Esophagus muscularis mucosa (tissue), 4 donors: ENCODE measurements around the gene CPSF4L. TPM values are rescaled to one million over a fixed set of nuclear protein-coding genes. Genes with fewer than 3 reads are reported as not detected.

Experiments
- DNase-seq: peaks from one replicate; pipeline ENCODE4 v3.0.0-alpha.2; 2017; ENCODE audit errors: extremely low spot score
- H3K27ac ChIP-seq, 4 donors: fragments of 200-600 bp; sonication (generic); replicated peaks in 1 of 4; 1 replicate in 3 of 4; 2 replicates in 1 of 4; pipeline ENCODE4 v1.5.1; 2016 to 2019; ENCODE audit warnings: mild to moderate bottlenecking in 1 of 4
- H3K27me3 ChIP-seq, 4 donors: fragments of 200-600 bp; sonication (generic); one replicate each; pipeline versions ENCODE4 v1.5.1 to v1.6.0; 2016 to 2019
- H3K36me3 ChIP-seq, 4 donors: fragments of 200-600 bp; sonication (generic); one replicate each; pipeline ENCODE4 v1.5.1; 2016 to 2019
- H3K4me1 ChIP-seq, 4 donors: fragments of 200-600 bp; sonication (generic); one replicate each; pipeline ENCODE4 v1.5.1; 2016 to 2019
- H3K4me3 ChIP-seq, 4 donors: fragments of 200-600 bp; sonication (generic); 1 replicate in 2 of 4; 2 replicates in 2 of 4; pipeline ENCODE4 v1.5.1; 2016 to 2019; ENCODE audit warnings: mild to moderate bottlenecking in 4 of 4, moderate library complexity in 1 of 4
- H3K9me3 ChIP-seq, 4 donors: fragments of 200-600 bp; sonication (generic); 1 replicate in 3 of 4; 2 replicates in 1 of 4; pipeline ENCODE4 v1.5.1; 2016 to 2019
- EP300 ChIP-seq: sonication (generic); formaldehyde crosslinking; IDR thresholded peaks from one replicate; pipeline ENCODE4 v1.6.1; 2017; ENCODE audit warnings: antibody characterized with exemption
- POLR2A ChIP-seq: fragments of 450-650 bp; IDR thresholded peaks from one replicate; pipeline ENCODE4 v1.6.1; 2017; ENCODE audit warnings: antibody characterized with exemption, moderate library complexity, mild to moderate bottlenecking, low read depth
- POLR2AphosphoS5 ChIP-seq, 2 donors: sonication (generic); formaldehyde crosslinking; IDR thresholded peaks; one replicate each; pipeline ENCODE4 v1.6.1; 2017; ENCODE audit warnings: antibody characterized with exemption in 2 of 2
- WGBS: methylation state at CpG from one replicate; pipeline ENCODE4 v1.1.5; 2018; 5-methylcytosine and 5-hydroxymethylcytosine counted together
- intact Hi-C: fragments of 100-400 bp; cut with DNase I; formaldehyde crosslinking; loops from one replicate; pipeline ENCODE4 v1.15.1; 2023
- total RNA-seq, 4 donors: library from RNA; depleted of rRNA; stranded (reverse); fragments of >200 nt; gene quantifications; one replicate each; pipeline versions ENCODE4 v1.1.0 to v1.2.1, GENCODE V29; 2016
- TF ChIP-seq, protein P1 (sequence below), 3 experiments: fragments of 200-600 bp in 2 of 3; fragments of 450-650 bp in 1 of 3; sonication (generic) in 2 of 3; IDR thresholded peaks; one replicate each; pipeline ENCODE4 v1.5.1; 2017 to 2019; ENCODE audit warnings: antibody characterized with exemption in 3 of 3, mild to moderate bottlenecking in 2 of 3, moderate library complexity in 1 of 3

CPSF4L gene
- total RNA-seq, 4 donors from 2014 or later: not detected

DNA sequence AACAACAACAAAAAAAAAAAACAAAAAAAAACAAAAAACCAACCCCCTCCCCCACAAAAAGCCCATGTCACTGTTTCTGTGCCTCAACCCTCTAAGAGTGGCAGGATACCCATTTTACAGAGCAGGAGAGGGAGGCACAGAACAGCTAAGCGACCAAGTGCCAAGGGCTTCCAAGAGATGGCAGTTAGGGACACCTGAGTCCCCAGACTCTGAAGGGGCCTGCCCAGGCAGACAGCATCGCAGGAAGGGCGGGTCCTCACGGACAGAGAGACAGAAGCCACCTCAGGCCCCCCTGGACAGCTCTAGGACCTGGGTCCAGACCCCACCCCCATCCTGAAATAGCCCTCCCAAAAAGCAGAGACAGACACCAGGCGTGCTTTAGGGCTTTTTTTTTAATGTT is 21.6 kb upstream of the CPSF4L start:
- intact Hi-C loops: no loop called here
- peaks cover 70 to 90% (median 77%) of the 10 kb centered on the region in 4 donors for H3K4me1 ChIP-seq
- H3K27ac ChIP-seq: peak overlapping the region; percentile 46 to 78 (median 62)
- no peak overlapping the region for H3K4me3 ChIP-seq
- no peak for TF ChIP-seq POLR2A
- TF ChIP-seq, protein P1, sequence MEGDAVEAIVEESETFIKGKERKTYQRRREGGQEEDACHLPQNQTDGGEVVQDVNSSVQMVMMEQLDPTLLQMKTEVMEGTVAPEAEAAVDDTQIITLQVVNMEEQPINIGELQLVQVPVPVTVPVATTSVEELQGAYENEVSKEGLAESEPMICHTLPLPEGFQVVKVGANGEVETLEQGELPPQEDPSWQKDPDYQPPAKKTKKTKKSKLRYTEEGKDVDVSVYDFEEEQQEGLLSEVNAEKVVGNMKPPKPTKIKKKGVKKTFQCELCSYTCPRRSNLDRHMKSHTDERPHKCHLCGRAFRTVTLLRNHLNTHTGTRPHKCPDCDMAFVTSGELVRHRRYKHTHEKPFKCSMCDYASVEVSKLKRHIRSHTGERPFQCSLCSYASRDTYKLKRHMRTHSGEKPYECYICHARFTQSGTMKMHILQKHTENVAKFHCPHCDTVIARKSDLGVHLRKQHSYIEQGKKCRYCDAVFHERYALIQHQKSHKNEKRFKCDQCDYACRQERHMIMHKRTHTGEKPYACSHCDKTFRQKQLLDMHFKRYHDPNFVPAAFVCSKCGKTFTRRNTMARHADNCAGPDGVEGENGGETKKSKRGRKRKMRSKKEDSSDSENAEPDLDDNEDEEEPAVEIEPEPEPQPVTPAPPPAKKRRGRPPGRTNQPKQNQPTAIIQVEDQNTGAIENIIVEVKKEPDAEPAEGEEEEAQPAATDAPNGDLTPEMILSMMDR (IDR thresholded peaks at IDR 0.05): no peak
- TF ChIP-seq EP300: no peak
- TF ChIP-seq POLR2AphosphoS5 (IDR thresholded peaks at IDR 0.05): no peak
- no peaks in the 10 kb centered on the region for H3K27me3 ChIP-seq
- no peaks in the 10 kb centered on the region for H3K9me3 ChIP-seq
- peaks cover 18 to 57% (median 35%) of the 10 kb centered on the region in 4 donors for H3K36me3 ChIP-seq
- DNase-seq: no peak
- WGBS: 88% methylated on average over 5 of the region's 5 CpGs

DNA sequence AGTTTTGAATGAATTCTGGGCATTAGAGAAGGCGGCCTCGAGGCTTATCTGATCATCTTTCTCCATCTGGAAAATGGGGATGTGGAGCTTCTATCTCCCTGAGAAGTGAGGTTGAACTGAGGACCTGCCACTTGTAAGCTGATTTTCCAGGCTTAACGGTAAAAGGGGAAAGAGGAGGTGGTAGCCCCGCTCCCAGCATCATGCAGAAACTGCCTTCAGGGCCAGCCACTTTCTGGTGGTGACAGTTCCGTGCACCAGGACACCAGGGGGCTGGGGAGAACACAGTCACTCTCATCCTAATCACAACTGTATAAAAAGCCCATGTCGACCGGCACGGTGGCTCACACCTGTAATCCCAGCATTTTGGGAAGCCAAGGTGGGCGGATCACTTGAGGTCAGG is 20.9 kb upstream of the CPSF4L start:
- DNase-seq: no peak
- H3K27ac ChIP-seq: peak overlapping the region in 1 of 4 donors; percentile 78
- H3K4me3 ChIP-seq: no peak overlapping the region
- WGBS: 94% methylated on average over 9 of the region's 9 CpGs
- intact Hi-C loops: no loop called here
- peaks cover 18 to 57% (median 35%) of the 10 kb centered on the region in 4 donors for H3K36me3 ChIP-seq
- no peaks in the 10 kb centered on the region for H3K9me3 ChIP-seq
- H3K4me1 ChIP-seq: peaks cover 70 to 90% (median 77%) of the 10 kb centered on the region in 4 donors
- H3K27me3 ChIP-seq: no peaks in the 10 kb centered on the region
- no peak for TF ChIP-seq POLR2AphosphoS5 (IDR thresholded peaks at IDR 0.05)
- TF ChIP-seq POLR2A: no peak
- TF ChIP-seq, protein P1 (IDR thresholded peaks at IDR 0.05): no peak
- TF ChIP-seq EP300: no peak

DNA sequence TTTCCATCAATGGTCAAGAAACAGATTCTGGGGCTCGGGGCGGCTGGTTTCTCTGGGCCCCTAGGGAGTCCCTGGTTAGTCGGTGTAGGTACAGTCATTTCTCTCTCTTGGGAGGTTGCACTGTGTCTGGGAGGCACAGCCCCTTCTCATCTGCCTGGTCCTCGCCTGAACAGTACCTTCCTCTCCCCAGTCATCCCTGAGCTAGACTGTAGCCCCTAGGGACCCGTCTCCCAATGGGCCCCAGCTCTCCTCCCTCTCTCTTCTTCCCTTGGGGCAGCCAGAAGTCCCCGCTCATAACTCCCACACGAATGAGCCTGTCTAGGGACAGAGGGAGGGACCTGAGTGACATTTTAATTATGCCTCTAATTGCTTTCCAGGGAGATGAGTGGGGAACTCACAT is 20.2 kb upstream of the CPSF4L start:
- peak overlapping the region in 1 of 4 donors; percentile 78 for H3K27ac ChIP-seq
- H3K4me3 ChIP-seq: no peak overlapping the region
- no peaks in the 10 kb centered on the region for H3K9me3 ChIP-seq
- H3K27me3 ChIP-seq: no peaks in the 10 kb centered on the region
- 84% methylated on average over 7 of the region's 7 CpGs for WGBS
- intact Hi-C loops: no loop called here
- peaks cover 18 to 57% (median 35%) of the 10 kb centered on the region in 4 donors for H3K36me3 ChIP-seq
- DNase-seq: no peak
- TF ChIP-seq POLR2A: no peak
- no peak for TF ChIP-seq POLR2AphosphoS5 (IDR thresholded peaks at IDR 0.05)
- TF ChIP-seq, protein P1 (IDR thresholded peaks at IDR 0.05): no peak
- no peak for TF ChIP-seq EP300
- H3K4me1 ChIP-seq: peaks cover 69 to 90% (median 75%) of the 10 kb centered on the region in 4 donors

DNA sequence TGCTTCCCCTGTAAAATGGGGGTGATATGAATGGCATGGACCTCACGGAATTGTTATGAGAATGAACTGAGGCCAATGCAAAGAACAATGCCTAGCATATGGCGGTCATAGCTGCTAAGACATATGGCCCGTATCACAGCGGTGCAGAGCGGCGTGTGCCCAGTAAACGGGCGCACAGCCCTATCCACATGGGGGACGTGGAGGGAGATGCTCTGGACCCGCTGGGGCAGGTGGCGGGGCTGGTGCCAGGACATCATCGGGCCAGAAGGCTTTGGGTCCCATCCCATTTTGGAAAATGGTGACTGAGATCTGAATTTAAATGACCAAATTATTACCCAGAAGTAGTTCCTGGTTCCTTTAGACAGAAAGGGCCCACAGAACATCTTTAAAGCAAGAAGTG is 18.5 kb upstream of the CPSF4L start:
- WGBS: 95% methylated on average over 12 of the region's 12 CpGs
- Histone ChIP-seq H3K4me3 (no peak overlapping the region), H3K36me3 (peaks cover 7 to 42% (median 23%) of the 10 kb centered on the region in 4 donors), H3K4me1 (peaks cover 52 to 72% (median 57%) of the 10 kb centered on the region in 4 donors), H3K27ac (peak overlapping the region in 2 of 4 donors; percentile 81 to 85), H3K27me3 (no peaks in the 10 kb centered on the region), H3K9me3 (no peaks in the 10 kb centered on the region)
- intact Hi-C loops: no loop called here
- TF ChIP-seq EP300 (no peak), POLR2A (no peak), POLR2AphosphoS5 (IDR thresholded peaks at IDR 0.05) (no peak)
- TF ChIP-seq, protein P1 (IDR thresholded peaks at IDR 0.05): no peak
- DNase-seq: no peak

DNA sequence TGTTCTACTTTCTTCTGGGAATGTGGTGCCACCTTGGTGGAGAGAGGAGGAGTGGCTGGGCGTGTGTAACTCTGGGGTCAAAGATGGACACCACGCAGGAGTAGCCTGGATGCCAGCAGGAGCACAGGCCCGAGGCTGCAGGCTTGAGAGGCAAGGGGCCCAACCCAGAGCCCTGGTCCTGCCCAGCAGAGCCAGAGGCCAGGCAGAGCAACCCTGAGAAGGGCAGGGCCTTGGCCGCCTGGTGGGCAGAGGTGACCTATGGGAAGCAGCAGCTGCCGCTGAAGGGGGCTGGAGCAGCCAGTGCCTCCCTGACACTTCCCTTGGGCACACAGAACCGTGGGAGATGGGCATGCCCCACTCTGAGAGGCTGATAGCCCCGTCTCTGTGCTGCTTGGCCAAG is 18.0 kb upstream of the CPSF4L start:
- intact Hi-C loops: no loop called here
- H3K4me1 ChIP-seq: peaks cover 48 to 67% (median 52%) of the 10 kb centered on the region in 4 donors
- H3K27ac ChIP-seq: peak overlapping the region in 3 of 4 donors; percentile 79 to 85 (median 81)

More for the DNA sequence above, 18.0 kb upstream of the CPSF4L start:
- Histone ChIP-seq H3K4me3 (no peak overlapping the region), H3K36me3 (peaks cover 2 to 38% (median 18%) of the 10 kb centered on the region in 4 donors), H3K9me3 (no peaks in the 10 kb centered on the region), H3K27me3 (no peaks in the 10 kb centered on the region)
- WGBS: 82% methylated on average over 5 of the region's 7 CpGs
- TF ChIP-seq POLR2A: no peak
- TF ChIP-seq, protein P1 (IDR thresholded peaks at IDR 0.05): no peak
- no peak for DNase-seq
